Measurements from ENCODE around the gene CHAF1B.

CHAF1B gene

DNA sequence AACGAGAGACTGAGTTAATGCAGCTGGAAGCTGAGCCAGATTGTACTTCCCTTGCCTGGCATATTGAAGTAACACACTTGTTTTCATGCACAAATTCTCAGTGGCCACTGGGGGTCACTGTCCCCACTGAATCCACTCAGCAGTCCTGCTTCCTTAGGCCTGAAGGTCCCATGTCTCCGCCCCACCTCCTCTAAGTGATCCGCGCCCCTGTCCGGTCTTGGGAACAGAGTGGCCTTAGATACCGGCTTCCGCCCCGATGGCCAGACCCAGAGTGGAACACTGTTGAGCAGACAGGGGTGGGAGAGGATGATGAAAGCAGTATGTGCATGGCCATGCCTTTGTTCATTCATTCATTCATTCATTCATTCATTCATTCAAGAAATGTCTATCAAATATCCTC lies 34.8 kb downstream of the CHAF1B start:
- no peak for TF ChIP-seq GABPA (IDR thresholded peaks at IDR 0.05; ENCODE audit: low read depth)
- TF ChIP-seq, protein P1, sequence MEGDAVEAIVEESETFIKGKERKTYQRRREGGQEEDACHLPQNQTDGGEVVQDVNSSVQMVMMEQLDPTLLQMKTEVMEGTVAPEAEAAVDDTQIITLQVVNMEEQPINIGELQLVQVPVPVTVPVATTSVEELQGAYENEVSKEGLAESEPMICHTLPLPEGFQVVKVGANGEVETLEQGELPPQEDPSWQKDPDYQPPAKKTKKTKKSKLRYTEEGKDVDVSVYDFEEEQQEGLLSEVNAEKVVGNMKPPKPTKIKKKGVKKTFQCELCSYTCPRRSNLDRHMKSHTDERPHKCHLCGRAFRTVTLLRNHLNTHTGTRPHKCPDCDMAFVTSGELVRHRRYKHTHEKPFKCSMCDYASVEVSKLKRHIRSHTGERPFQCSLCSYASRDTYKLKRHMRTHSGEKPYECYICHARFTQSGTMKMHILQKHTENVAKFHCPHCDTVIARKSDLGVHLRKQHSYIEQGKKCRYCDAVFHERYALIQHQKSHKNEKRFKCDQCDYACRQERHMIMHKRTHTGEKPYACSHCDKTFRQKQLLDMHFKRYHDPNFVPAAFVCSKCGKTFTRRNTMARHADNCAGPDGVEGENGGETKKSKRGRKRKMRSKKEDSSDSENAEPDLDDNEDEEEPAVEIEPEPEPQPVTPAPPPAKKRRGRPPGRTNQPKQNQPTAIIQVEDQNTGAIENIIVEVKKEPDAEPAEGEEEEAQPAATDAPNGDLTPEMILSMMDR (IDR thresholded peaks at IDR 0.05; ENCODE audit: insufficient read depth, low read length): peak; percentile 63
- H3K27ac ChIP-seq (replicated peaks): no peak overlapping the region
- no peaks in the 10 kb centered on the region for H3K27me3 ChIP-seq (ENCODE audit: insufficient read depth, poor library complexity, severe bottlenecking)
- no peak overlapping the region for H3K4me3 ChIP-seq (replicated peaks; ENCODE audit: insufficient read depth, low read length)
- peak; percentile 38 to 75 for DNase-seq (ENCODE audit: low read depth in 1 of 2, low spot score in 1 of 2)

DNA sequence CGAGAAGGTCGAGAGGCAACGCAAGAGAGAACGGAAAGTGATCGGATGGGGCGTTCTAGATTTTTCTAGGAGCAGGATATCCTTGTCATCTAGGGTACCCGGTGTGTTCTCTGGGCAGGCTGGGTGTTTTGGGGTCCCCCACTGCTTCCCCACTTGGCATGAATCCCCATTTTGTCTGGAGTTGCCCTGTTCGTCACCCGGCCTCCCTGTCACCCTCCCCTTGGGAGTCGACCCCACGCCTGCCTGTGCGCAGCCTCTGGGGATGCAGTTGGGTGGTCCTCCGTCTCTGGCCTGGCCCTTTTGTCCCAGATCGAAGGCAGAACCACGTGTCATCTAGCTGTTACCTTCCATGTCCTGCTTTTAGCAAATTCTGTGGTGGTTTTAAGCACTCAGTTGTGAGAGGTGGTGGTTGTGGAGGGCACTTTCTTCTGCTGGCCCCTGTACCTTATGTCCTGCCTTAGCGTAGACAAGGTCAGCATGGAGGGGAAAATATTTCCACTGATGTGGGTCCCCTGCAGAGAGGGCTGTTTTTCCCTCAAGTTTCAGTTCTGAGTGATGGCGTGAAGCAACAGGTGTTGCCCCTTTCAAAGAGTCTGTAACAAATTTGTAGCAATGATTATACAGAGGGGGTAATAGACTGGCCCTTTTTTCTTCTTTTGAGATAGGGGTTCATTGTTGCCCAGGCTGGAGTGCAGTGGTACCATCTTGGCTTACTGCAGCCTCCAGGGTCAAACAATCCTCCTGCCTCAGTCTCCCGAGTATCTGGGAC lies 35.6 kb downstream of the CHAF1B start:
- H3K27me3 ChIP-seq (ENCODE audit: insufficient read depth, poor library complexity, severe bottlenecking): no peaks in the 10 kb centered on the region
- H3K4me3 ChIP-seq (replicated peaks; ENCODE audit: insufficient read depth, low read length): no peak overlapping the region
- DNase-seq (ENCODE audit: low read depth in 1 of 2, low spot score in 1 of 2): no peak
- no peak overlapping the region for H3K27ac ChIP-seq (replicated peaks)
- TF ChIP-seq, protein P2, sequence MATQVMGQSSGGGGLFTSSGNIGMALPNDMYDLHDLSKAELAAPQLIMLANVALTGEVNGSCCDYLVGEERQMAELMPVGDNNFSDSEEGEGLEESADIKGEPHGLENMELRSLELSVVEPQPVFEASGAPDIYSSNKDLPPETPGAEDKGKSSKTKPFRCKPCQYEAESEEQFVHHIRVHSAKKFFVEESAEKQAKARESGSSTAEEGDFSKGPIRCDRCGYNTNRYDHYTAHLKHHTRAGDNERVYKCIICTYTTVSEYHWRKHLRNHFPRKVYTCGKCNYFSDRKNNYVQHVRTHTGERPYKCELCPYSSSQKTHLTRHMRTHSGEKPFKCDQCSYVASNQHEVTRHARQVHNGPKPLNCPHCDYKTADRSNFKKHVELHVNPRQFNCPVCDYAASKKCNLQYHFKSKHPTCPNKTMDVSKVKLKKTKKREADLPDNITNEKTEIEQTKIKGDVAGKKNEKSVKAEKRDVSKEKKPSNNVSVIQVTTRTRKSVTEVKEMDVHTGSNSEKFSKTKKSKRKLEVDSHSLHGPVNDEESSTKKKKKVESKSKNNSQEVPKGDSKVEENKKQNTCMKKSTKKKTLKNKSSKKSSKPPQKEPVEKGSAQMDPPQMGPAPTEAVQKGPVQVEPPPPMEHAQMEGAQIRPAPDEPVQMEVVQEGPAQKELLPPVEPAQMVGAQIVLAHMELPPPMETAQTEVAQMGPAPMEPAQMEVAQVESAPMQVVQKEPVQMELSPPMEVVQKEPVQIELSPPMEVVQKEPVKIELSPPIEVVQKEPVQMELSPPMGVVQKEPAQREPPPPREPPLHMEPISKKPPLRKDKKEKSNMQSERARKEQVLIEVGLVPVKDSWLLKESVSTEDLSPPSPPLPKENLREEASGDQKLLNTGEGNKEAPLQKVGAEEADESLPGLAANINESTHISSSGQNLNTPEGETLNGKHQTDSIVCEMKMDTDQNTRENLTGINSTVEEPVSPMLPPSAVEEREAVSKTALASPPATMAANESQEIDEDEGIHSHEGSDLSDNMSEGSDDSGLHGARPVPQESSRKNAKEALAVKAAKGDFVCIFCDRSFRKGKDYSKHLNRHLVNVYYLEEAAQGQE (IDR thresholded peaks at IDR 0.05; ENCODE audit: insufficient replicate concordance, low read depth): no peak
- TF ChIP-seq GABPA (IDR thresholded peaks at IDR 0.05; ENCODE audit: low read depth): no peak
- TF ChIP-seq SPI1 (IDR thresholded peaks at IDR 0.05; ENCODE audit: borderline replicate concordance, low read depth): no peak
- TF ChIP-seq, protein P1 (IDR thresholded peaks at IDR 0.05; ENCODE audit: insufficient read depth, low read length): no peak
- TF ChIP-seq POLR2AphosphoS5 (IDR thresholded peaks at IDR 0.05; ENCODE audit: low read depth): no peak

DNA sequence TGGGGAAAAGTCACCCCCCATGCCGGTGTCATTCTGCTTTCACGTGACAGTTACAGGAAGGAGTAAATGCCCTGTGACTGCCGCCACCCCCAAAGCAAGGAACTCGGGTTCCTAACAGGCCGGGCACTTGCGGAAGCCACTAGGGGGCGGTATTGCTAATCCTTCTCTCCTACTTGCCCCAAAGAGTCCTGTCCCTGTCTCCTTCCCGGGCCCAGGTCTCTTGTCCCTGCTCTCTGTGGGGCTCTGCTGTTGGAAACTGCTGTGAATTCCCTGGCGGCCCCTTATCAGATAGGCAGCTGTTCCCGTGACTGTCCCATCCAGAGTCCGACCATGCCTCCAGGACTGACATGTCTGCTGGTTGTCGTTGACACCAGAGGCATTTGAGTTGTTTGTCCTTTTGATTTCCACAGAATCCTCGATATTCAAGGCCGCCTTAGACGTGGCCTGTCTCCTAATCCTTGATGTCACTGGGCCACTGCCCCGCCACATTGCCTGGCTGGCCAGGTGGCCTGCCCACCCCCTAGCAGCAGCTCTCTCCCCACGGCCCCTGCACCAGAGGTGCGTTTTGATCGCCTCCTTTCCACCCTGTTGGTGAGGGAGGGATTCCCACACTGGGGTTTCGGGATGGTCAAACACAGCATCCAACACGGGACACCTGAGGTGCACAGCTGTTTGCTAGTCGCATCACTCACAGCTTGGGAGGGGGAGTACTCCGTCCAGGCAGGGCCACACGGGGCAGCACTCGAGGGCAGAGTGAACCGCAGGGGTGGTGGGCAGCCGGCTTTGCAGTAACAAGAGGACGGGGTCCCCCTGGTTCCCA lies 37.3 kb downstream of the CHAF1B start:
- Histone ChIP-seq H3K4me3 (replicated peaks; ENCODE audit: insufficient read depth, low read length) (no peak overlapping the region), H3K27me3 (ENCODE audit: insufficient read depth, poor library complexity, severe bottlenecking) (no peaks in the 10 kb centered on the region), H3K27ac (replicated peaks) (no peak overlapping the region)
- peak; percentile 63 to 66 for DNase-seq (ENCODE audit: low read depth in 1 of 2, low spot score in 1 of 2)
- TF ChIP-seq, protein P1 (IDR thresholded peaks at IDR 0.05; ENCODE audit: insufficient read depth, low read length): peak; percentile 88
- TF ChIP-seq SPI1 (IDR thresholded peaks at IDR 0.05; ENCODE audit: borderline replicate concordance, low read depth): no peak

DNA sequence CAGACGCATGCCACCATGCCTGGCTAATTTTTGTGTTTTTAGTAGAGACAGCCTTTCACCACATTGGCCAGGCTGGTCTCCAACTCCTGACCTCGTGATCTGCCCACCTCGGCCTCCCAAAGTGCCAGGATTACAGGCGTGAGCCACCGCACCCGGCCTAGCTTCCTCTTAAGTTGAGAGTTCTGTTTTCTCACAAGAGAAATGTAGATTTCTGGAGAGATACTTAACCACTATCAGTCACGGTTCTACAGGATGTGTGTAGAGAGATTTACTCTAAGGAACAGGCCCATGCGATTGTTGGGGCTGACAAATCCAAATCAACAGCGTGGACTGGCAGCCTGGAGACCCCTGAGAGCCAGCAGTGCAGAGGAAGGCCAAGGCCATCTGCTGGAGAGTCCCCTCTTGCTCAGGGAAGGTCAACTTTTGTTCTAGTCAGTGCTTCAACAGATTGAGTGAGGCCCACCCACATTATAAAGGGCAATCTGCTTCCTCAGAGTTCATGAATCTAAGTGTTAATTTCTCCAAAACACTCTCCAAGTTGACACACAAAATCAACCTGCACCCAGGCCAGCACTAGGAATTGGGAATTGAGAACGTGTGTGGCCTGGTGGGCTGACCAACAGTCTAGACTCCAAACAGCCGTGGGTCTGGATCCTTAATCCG lies 38.7 kb downstream of the CHAF1B start:
- Histone ChIP-seq H3K27ac (replicated peaks) (no peak overlapping the region), H3K27me3 (ENCODE audit: insufficient read depth, poor library complexity, severe bottlenecking) (no peaks in the 10 kb centered on the region), H3K4me3 (replicated peaks; ENCODE audit: insufficient read depth, low read length) (no peak overlapping the region)
- TF ChIP-seq, protein P2 (IDR thresholded peaks at IDR 0.05; ENCODE audit: insufficient replicate concordance, low read depth): no peak
- TF ChIP-seq SPI1 (IDR thresholded peaks at IDR 0.05; ENCODE audit: borderline replicate concordance, low read depth): no peak
- no peak for TF ChIP-seq GABPA (IDR thresholded peaks at IDR 0.05; ENCODE audit: low read depth)
- DNase-seq (ENCODE audit: low read depth in 1 of 2, low spot score in 1 of 2): no peak

Data from HL-60 (cell line).